Posterior vena cava (tissue), 2 donors: Measurements from ENCODE around the gene GFPT1. TPM values are rescaled to one million over a fixed set of nuclear protein-coding genes. Genes with fewer than 3 reads are reported as not detected.
"Not testable (repeated sequence)": the region's sequence is repeated elsewhere in the genome, so short reads cannot be mapped to it uniquely, and the experiment has no call there.

ENCODE experiments used
- DNase-seq: peaks from one replicate; pipeline ENCODE4 v3.0.0-alpha.2; 2020; ENCODE audit warnings: low spot score
- intact Hi-C, 2 donors: fragments of 100-400 bp; cut with DNase I; formaldehyde crosslinking; loops; one replicate each; pipeline versions ENCODE4 v1.14.1 to v1.14.2; 2022 to 2023
- total RNA-seq, 2 donors: library from RNA; stranded (reverse); fragmentation: NEBNext Ultra II Directional; extraction: Animal tissue kit (Norgen Biotek cat#: 25700); gene quantifications; one replicate each; pipeline ENCODE4 v1.2.1, GENCODE V29; 2021
- donor health status: DM: yes; HTN: yes; CAD: no.
- donor health status: DM: yes; HTN: yes; CAD: no.

The GFPT1 gene
- total RNA-seq, 2 donors from 2014 or later, result 45.6 to 75.8 TPM

DNA sequence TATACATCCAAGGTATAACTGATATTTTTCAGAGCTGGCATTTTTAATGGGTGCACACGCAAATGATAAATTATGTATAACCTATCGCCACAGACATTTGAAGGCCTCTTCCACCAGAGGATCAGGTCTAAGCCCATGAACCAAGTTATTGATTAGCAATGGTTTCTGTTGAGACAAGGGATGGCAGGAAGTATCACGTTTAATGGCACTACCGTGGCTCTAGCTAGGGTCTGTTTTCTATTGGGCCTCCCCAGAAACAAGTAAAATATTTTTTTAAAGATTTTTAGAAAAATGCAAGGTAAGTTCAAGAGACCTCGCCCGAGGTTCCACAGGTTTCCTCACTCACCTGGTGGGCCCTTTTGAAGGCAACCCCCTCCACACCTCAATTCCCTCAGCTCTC lies 667 bp downstream of the GFPT1 start:
- intact Hi-C loops, result no loop called here
- DNase-seq, result no peak

DNA sequence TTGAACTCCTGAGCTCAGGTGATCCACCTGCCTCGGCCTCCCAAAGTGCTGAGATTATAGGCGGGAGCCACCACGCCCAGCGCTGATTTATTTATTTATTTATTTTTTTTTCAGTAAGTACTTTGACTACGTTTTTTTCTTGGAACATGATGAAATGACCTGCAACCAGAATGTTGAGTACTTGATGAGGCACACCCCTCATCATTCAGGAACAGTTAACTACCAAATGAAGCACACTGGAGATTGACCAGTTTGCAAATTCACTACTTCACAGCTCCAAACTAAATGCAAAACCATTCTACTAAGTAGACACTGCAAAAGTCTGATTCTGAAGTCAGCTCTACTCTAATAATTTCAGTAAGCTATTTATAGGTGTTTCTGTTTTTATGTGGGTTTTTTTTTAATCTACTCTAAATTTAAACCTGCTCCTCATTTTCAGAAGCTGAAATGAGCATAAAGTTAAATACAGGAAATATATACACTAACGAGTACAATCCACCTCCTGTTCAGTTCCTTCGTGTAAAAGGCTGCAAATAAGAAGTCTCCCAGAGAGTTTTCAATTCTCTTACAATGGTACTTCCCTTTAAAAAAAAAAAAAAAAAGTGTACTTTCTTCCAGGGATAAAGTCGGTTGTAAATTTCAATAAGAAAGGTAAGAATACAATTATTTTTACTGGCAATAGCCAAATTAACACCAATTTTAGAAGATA lies 1.4 kb downstream of the GFPT1 start:
- no peak for DNase-seq
- intact Hi-C loops, result no loop called here

DNA sequence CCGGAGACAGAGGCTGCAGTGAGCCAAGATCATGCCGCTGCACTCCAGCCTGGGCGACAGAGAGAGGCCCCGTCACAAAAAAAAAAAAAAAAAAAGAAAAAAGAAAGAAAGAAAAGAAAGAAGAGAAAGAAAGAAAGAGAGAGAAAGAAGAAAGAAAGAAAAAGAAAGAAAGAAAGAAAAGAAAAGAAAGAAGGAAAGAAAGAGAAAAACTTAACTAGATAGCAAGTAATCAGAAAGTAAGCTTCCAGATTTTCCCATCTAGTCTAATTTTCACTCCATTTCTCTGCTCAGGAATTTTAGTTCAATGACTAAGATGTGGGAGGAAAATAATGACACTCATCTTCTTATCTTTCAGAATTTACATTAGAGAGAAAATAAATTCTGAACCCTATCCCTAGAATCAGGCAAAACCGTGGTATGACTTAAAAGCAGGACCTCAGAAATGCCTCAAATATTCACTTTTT lies 2.4 kb downstream of the GFPT1 start:
- intact Hi-C loops, result no loop called here
- DNase-seq, result no peak

DNA sequence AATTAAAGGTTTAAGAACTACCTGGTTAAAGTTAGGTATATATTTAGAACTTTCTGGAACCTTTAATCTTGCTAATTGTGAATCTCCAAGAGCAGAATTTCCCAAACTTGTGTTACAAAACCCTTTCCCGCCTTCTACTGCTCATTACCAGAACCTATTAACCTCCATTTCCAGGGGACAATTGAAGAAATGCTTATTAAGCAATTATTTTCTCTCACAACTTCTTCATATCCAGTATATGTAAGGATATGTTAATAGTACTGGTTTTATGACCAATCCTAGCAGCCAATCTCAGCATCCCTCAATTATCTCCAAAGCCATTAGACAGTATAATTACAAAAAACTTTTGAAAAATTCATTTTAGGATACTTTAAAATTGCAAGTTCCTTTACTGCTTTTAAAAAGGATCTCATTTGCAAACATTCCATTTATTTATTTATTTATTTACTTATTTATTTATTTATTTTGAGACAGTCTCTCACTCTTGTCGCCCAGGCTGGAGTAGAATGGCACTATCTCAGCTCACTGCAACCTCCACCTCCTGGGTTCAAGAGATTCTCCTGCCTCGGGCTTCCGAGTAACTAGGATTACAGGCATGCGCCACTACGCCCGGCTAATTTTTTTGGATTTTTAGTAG lies 3.7 kb downstream of the GFPT1 start:
- DNase-seq, result no peak
- intact Hi-C loops, result no loop called here

DNA sequence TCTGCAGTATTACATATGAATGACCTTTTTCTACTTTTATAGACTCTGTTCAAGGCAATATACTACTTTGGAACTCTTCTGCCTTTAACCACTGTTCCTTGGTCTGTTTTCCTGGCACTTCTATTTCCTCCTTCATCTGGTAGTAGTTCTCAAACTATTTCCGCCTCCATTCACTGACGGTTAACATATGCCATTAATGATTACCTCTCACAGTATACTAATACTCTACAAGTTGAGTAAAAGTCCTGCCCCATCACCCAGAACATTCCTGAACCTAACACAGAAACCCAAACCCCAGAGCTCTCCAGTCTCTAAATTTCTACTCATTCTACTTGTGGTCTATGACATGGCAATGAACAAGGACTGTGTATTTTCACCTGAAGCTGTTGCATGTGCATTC lies 4.5 kb downstream of the GFPT1 start:
- intact Hi-C loops, result no loop called here
- DNase-seq, result no peak

DNA sequence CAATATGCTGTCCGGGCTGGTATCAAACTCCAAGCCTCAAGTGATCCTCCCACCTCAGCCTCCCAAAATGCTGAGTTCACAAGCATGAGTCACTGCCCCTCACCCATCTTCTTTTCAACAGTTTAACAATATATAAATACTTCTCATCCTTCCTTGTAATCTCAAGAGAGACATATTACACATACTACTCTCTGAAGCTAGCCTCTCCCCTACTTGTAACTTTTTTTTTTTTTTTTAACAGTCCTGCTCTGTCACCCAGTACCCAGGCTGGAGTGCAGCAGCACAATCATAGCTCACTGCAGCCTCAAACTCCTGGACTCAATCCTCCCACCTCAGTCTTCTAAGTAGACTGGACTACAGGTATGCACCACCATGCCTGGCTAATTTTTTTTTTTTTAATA lies 5.7 kb downstream of the GFPT1 start:
- no peak for DNase-seq
- intact Hi-C loops, result no loop called here

DNA sequence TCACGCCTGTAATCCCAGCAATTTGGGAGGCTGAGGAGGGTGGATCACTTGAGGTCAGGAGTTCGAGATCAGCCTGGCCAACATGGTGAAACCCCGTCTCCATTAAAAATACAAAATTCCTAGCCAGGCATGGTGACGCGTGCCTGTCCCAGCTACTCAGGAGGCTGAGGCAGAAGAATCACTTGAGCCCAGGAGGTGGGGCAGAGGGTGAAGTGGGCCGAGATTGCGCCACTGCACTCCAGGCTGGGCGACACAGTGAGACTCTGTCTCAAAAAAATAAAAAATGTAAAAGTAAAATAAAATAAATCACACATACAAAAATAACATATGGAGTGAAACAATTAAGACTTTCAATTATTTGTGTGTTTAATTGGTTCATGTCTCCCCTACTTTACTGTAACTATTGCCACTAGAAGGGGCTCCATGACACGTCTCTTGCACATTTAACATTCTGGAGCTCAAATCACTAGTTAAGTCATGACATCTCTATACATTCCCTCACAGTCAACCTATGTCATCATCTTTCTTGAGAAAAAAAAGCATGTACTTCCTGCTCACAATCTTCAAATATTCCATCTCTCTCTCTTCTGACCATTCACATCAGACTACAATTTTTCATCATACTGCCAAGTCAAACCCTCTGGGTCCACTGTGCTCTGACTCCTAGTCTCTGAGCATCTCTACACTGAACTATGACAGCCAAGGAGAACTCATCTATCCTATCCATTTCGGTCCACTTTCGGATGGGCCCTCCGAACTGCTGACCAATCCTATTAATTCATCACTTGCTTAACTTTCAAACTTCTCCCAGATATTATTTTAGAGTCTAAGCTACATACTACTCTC lies 6.7 kb downstream of the GFPT1 start:
- no peak for DNase-seq
- intact Hi-C loops, result no loop called here

DNA sequence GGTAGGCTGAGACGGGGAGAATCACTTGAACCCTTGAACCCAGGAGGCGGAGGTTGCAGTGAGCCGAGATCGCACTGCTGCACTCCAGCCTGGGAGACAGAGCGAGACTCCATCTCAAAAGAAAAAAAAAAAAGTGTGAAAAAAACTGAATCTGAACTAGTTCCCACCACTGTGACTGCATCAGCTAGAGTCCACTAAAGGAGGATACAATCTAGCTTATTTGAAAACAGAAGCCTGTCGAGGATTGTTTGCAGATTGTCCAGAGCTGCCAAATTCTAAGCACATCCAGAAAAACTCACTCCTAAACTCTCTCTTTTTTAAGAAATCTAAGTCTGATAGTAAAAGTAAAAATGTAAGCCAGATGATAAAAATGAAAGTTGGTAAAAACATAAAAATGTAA lies 10.6 kb downstream of the GFPT1 start:
- DNase-seq, result no peak
- intact Hi-C loops, result no loop called here

DNA sequence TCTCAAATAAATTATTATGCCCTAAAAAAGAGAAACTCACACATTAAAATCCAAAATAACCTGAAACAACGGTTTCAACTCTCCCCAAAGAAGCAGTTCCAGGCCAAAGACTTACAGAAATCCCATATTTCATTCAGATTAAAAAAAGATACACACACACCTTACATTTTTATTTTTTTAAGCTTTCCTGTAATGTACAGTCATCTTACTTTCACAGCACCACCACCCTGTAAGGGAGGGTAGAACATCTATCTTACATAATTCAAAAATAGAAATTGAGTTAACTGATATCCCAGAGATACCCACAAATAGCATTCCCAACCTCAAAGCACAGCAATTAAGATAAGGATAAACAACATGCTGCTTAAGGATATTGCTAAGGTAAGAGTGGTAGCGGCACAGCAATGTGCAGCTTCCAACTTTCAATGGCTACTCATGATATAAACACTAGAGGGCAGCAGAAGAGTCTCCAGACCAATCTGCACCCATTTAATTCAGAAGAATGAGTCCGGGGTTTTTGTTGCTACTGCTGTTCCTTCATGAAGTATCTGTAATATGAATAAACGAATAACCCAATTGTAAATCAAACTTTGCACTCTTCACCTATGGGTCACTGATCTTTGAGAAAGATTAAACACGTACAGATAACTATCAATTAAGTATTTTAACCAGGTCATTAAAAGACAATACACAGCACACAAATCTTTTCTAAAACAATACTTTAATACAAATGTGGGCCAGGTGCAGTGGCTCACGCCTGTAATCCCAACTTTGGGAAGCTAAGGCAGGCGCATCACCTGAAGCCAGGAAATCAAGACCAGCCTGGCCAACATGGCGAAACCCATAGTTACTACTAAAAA lies 11.3 kb downstream of the GFPT1 start:
- intact Hi-C loops, result no loop called here
- DNase-seq, result no peak

DNA sequence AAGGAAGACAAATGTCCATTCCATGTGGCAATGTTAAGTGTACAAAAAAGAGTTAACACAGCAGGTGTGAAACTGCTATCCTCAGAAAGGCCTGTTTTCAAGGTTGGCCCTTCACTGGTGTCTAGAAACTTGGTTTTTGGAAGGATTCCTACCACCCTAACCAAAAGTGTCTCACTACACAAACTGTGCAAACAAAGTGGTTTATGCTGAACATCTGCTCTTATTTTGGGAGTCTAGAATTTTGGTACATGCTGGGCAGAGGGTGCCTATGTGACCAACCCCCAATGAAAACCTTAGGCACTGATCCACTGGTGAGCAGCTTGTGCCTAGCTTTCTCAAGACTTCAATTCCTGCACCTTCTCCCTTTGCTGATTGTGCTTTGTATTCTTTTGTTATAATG lies 14.3 kb downstream of the GFPT1 start:
- intact Hi-C loops, result no loop called here
- no peak for DNase-seq

DNA sequence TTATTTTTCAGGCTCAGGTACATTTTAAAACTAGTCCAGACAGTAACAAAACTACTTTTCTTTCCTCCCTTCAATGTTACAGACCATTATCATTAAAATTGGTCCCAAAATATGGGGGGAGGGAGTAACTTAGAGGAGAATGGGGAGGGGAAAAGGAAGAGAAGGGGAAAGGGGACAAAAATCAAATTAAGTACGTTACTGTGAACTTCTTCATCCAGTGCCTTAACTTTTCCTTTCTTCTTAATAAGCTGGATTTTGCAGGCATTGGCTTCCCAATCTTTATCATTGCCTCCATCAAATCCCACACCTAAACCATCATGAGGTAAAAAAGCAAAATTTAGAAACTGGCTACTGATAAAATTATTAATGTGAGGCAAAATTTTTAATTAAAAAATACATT lies 17.2 kb downstream of the GFPT1 start:
- intact Hi-C loops, result no loop called here

DNA sequence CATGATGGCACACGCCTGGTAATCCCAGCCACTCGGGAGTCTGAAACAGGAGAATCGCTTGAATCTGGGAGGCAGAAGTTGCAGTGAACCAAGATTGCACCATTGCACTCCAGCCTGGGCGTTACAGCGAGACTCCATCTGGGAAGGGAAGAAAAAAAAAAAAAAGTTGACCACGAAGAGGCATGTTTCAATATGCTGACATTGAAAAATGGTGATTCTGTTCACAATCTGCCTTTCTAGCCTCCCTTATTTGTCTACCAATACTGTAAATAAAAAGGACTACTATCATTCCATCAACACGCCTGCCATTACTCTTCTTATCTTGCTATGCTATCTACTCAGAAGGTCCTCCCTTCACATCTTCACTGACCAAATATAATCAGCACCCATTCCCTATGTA lies 18.4 kb downstream of the GFPT1 start:
- intact Hi-C loops, result no loop called here
- DNase-seq, result no peak

More for the DNA sequence above, 17.2 kb downstream of the GFPT1 start:
- DNase-seq, result no peak

DNA sequence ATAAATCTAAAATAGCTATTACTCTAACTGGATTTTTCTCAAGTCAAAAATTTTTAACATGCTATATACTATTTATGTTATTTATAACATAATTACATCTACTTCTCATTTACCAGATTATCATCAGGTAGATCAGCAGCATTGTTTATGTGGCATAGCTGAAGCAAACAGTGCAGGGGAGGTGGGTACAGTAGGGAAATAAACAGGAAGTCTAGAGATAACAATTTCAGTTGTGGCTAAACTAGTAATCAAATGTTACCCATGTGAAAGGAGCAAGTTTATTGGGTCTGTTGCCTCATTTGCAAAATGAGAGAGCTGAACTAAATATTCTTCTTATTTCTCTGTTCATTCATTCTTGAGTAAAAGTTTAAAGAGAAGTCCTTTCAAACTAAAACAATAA lies 27.7 kb downstream of the GFPT1 start:
- no peak for DNase-seq

DNA sequence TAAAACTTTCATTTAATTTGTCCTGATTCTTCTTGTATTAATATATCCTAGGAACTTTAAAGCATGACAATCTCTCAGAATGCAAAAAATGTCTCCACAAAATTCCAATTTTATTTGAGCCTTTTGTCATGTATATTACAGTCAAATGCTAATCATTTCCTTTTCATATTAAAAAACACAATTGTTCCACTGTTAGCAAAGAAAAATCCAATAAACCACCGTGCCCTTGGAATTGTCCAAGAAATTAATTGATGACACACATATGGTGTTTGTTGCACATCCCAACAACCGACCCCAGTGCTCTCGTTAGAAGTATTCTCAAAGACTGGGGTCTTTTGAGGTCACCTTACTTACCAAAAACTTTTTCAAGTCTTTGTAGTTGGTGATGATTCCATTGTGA lies 28.1 kb downstream of the GFPT1 start:
- no peak for DNase-seq

More for the DNA sequence above, 27.7 kb downstream of the GFPT1 start:
- intact Hi-C loops, result no loop called here

DNA sequence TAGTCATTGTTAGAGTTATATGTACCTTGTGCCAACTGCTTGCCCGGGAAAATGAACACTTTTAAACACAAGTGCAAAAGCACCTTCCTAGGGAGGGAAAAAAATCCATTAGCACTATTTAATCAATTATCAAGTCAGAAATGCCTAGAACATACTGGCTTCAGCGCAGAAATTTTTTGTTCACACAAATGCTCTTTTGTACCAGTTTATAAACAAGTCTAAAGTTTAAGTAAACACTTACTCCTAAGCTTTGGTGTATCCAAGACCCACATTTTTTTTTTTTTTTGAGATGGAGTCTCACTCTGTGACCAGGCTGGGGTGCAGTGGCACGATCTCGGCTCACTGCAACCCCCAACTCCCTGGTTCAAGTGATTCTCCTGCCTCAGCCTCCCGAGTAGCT lies 30.6 kb downstream of the GFPT1 start:
- intact Hi-C loops, result no loop called here
- DNase-seq, result no peak

More for the DNA sequence above, 28.1 kb downstream of the GFPT1 start:
- intact Hi-C loops, result no loop called here

DNA sequence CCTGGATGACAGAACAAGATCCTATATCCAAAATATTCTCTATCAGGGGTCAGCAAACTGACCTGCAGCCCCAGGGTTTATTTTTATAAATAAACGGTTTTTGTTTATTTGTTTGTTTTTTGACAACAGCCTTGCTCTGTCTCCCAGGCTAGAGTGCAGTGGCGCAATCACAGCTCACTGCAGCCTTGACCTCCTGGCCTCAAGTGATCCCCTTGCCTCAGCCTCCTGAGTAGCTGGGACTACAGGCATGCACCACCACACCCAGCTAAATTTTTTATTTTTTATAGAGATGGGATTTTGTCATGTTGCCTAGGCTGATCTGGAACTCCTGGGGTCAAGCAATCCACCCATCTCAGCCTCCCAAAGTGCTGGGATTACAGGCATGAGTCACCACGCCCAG lies 32.1 kb downstream of the GFPT1 start:
- DNase-seq, intact Hi-C loops: not testable (repeated sequence)

DNA sequence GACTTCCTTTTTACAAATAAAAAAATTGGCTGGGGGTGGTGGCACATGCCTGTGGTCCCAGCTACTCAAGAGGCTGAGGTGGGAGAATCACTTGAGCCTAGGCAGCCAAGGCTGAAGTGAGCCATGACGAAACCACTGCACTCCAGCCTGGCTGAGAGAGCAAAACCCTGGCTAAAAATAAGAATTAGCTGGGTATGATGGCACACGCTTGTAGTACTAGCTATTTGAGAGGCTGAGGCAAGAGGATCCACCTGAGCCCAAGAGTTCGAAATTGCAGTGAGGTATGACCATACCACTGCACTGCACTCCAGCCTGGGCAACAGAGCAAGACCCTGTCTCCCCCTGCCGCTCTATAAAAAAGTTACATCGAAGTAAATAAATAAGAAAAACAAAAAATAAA lies 33.7 kb downstream of the GFPT1 start:
- DNase-seq, result no peak
- intact Hi-C loops, result no loop called here

DNA sequence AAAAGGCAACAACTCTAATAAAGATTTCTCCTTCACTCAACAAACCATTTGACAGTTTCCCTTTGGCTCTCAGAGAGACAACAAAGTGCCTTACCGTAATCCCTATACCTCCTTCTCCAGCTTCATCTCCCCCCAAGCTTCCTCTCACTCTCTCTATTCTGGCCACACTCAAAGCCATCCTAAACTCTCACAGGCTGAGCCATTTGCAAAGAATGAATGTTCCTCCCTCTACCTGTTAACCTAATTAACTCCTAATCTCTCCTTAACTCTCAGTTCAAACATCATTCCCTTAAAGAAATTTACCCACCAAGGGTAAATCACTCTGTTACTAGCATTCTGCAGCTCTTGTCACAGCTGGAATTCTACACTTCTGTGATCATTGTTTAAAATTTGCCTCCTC lies 38.2 kb downstream of the GFPT1 start:
- intact Hi-C loops, result no loop called here
- DNase-seq, result no peak

DNA sequence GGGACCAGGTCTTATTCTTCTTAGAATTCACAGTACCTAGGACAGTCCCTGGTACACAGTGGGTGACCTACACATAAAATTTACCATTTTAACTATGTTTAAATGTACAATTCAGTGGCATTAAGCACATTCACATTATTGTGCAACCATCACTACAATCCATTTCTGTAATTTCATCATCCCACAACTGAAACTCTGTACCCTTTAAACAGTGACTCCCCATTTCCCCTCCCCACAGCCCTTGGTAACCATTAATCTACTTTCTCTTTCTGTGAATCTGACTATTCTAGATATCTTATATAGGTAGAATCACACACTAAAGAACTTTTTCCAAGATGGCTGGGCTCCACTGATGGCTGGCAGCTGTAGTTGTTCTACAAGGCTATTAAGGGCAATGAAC lies 41.6 kb downstream of the GFPT1 start:
- no peak for DNase-seq
- intact Hi-C loops, result no loop called here
